Stimulated activated CD8-positive, alpha-beta memory T cell treated with anti-CD3 and anti-CD28 coated beads, Interleukin-15, amount 100 ng/mL, for 4 hours (primary cell): ENCODE measurements around the gene ITGBL1.

Source experiments
- DNase-seq, 2 donors: peaks; one replicate each; pipeline ENCODE4 v3.0.0-alpha.2; 2020; ENCODE audit warnings: low read depth in 2 of 2

ITGBL1 gene

GRCh38 chr13:101697745-101698144 lies 245.3 kb downstream of the ITGBL1 start:
- no peak for DNase-seq

- DNase-seq: no peak
These were observed 245.9 kb downstream of the ITGBL1 start for GRCh38 chr13:101698400-101698799.

GRCh38 chr13:101700598-101700997 lies 248.1 kb downstream of the ITGBL1 start:
- DNase-seq: no peak

GRCh38 chr13:101703081-101703480 lies 250.6 kb downstream of the ITGBL1 start:
- DNase-seq: no peak

- no peak for DNase-seq
These were observed 251.4 kb downstream of the ITGBL1 start for GRCh38 chr13:101703838-101704237.

GRCh38 chr13:101706651-101707050 lies 254.2 kb downstream of the ITGBL1 start:
- no peak for DNase-seq

- no peak for DNase-seq
These were observed 255.2 kb downstream of the ITGBL1 start for GRCh38 chr13:101707659-101708058.

- DNase-seq: no peak
These were observed 255.6 kb downstream of the ITGBL1 start for GRCh38 chr13:101708115-101708514.

GRCh38 chr13:101709952-101710351 lies 257.5 kb downstream of the ITGBL1 start:
- no peak for DNase-seq

GRCh38 chr13:101711307-101712025 lies 259.0 kb downstream of the ITGBL1 start:
- DNase-seq: no peak

- DNase-seq: no peak
These were observed 259.5 kb downstream of the ITGBL1 start for GRCh38 chr13:101712026-101712348.

GRCh38 chr13:101714195-101714594 lies 261.7 kb downstream of the ITGBL1 start:
- DNase-seq: no peak

- DNase-seq: no peak
These were observed 264.9 kb downstream of the ITGBL1 start for GRCh38 chr13:101717353-101717752.

GRCh38 chr13:101718496-101718895 lies 266.0 kb downstream of the ITGBL1 start:
- no peak for DNase-seq

- DNase-seq: no peak
These were observed 274.2 kb downstream of the ITGBL1 start for GRCh38 chr13:101726681-101727080.

- DNase-seq: no peak
These were observed 274.6 kb downstream of the ITGBL1 start for GRCh38 chr13:101727118-101727517.

GRCh38 chr13:101728021-101728420 lies 275.5 kb downstream of the ITGBL1 start:
- DNase-seq: no peak

- DNase-seq: no peak
These were observed 276.1 kb downstream of the ITGBL1 start for GRCh38 chr13:101728615-101729014.

- DNase-seq: no peak
These were observed 278.0 kb downstream of the ITGBL1 start for GRCh38 chr13:101730420-101731000.

GRCh38 chr13:101736566-101736965 lies 284.1 kb downstream of the ITGBL1 start:
- no peak for DNase-seq

- DNase-seq: no peak
These were observed 285.9 kb downstream of the ITGBL1 start for GRCh38 chr13:101738336-101738735.

- DNase-seq: no peak
These were observed 287.1 kb downstream of the ITGBL1 start for GRCh38 chr13:101739382-101740178.

- DNase-seq: no peak
These were observed 294.0 kb downstream of the ITGBL1 start for GRCh38 chr13:101746513-101746912.
